Activated CD4-positive, alpha-beta T cell treated with anti-CD3 and anti-CD28 coated beads, Interleukin-2, amount 50 U/mL, for 24 hours (primary cell): ENCODE measurements around the gene LCP1.

ENCODE experiments used
- DNase-seq, 2 donors: peaks; one replicate each; pipeline ENCODE4 v3.0.0-alpha.2; 2020; ENCODE audit warnings: low read depth in 1 of 2, low spot score in 1 of 2

The LCP1 gene

GRCh38 chr13:46101484-46102254 is 80.3 kb downstream of the LCP1 start:
- DNase-seq: no peak

- DNase-seq: no peak
Observed at GRCh38 chr13:46101002-46101401, 81.0 kb downstream of the LCP1 start.

- no peak for DNase-seq
Observed at GRCh38 chr13:46100191-46100815, 81.7 kb downstream of the LCP1 start.

DNA sequence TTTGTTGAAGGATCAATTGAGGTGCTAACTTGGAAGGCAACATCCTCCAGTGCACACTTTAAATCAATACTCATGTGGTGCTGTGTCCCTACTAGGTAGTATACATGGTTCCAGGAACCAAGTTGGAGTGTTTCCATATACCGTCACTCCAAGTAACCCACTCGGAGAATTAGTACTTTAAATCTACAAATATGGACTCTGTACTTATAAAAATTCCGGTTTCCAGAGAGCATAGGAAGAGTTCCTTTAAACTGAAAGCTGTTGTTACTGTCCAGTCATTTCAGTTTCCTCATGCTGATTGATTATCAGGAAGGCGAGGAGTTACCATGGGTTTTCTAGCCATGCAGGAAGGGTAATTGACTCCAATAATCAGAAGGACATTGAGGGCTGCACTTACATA is 84.3 kb downstream of the LCP1 start:
- no peak for DNase-seq

GRCh38 chr13:46097015-46097414 is 85.0 kb downstream of the LCP1 start:
- no peak for DNase-seq

- no peak for DNase-seq
Observed at GRCh38 chr13:46094478-46094877, 87.5 kb downstream of the LCP1 start.

DNA sequence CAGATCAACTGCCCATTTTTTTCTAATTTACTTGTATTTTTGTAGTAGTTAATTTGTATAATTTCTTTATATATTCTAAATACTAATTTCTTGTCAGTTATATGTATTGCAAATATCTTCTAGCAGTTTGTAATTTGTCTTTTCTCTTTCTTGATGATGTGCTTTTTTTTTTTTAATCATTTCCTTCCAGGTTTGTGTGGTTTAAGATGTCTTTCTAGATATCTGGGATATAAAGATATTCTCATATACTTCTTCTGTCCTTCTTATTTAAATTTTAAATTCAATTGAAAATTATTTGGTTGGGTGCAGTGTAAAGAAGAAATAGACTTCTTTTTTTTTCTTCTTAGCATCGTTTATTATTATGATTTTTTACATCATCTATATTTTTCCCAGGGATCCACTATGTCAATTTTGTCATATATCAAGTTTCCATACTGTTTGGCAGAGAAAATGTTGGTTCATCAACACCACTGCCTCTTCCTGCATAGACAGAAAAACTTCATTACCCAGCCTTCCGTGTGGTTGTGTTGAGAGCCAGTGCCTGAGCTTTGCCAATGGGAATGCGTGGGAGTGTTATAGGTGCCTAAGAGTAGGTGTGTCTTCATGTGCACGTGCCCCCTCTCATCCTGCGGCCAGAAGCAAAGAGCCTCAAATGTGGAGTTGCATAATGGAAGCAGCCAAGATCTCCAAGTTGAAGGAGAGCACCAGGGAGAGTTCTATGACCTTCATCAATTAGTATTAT is 93.0 kb downstream of the LCP1 start:
- DNase-seq: no peak

DNA sequence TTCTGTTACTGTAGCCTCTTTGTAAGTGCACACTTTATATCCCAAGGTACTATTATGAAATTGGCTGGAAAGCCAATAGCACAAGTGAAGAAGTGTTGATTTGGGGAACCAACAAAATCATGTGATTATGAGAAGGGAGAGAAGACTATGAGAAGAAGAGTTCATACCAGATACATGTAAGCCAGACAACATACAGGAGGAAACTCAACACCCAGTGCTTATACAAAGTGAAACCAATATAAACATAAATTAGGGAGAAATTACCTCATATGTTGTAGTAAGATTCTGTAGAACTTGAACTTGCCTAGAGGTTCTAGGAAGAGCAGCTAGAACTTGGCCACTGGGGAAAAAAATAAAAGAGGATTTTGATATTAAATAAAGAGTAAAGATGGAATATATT is 94.5 kb downstream of the LCP1 start:
- no peak for DNase-seq

DNA sequence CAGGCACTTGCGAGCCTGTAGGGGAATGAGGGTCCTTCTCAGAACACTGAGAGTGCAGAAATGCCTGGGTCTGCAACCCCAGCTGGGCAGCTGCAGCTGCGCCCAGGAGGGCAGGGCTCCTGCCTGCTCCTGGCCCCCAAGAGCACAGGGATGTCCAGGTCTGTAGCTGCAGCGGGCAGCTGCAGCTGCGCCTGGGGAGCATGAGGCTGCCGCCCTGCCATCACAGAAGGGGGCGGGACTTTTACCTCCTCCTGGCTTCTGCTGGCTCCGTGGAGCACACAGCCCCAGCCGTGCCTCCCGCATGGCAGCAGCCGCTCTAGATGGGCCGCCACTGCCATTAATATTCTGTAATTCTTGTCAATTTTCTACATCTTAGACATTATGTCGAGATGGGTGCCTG is 95.0 kb downstream of the LCP1 start:
- DNase-seq: no peak

DNA sequence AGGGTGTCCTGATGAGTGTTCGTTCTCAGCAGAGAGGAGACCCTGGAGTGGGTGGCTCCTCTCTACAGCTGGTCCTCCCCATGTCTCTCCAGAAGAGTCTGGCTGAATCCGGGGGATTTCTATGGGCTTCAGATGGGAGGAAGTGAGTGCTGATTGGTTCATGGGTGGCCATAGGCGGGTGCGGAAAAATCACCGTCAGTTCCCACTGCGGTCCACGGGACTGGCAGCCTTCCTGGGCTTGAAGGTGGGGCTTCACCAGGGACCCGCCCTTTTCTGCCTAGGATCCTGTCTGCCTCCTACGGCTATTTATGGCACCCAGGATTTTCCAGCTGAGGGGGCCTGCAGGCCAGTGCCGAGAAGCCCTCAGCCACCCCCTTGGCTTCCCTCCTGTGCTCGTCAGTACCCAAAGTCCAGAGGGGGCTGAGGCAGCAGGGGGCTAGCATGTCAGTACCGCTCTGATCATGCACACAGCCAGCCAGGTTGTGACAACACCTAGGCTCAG is 95.5 kb downstream of the LCP1 start:
- DNase-seq: no peak

GRCh38 chr13:46085737-46086136 is 96.2 kb downstream of the LCP1 start:
- no peak for DNase-seq

- no peak for DNase-seq
Observed at GRCh38 chr13:46082324-46082723, 99.7 kb downstream of the LCP1 start.

- no peak for DNase-seq
Observed at GRCh38 chr13:46079770-46080169, 102.2 kb downstream of the LCP1 start.

DNA sequence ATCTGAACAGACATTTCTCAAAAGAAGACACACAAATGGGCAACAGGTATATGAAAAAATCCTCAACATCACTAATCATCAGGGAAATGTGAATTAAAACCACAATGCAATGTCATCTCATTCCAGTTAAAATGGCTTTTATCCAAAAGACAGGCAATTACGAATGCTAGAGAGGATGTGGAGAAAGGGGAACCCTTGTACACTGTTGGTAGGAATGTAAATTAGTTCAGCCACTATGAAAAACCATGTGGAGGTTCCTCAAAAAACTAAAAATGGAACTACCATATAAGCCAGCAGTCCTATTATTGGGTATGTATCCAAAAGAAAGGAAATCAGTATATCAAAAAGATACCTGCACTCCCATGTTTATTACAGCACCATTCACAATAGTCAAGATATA is 104.7 kb downstream of the LCP1 start:
- DNase-seq: no peak

DNA sequence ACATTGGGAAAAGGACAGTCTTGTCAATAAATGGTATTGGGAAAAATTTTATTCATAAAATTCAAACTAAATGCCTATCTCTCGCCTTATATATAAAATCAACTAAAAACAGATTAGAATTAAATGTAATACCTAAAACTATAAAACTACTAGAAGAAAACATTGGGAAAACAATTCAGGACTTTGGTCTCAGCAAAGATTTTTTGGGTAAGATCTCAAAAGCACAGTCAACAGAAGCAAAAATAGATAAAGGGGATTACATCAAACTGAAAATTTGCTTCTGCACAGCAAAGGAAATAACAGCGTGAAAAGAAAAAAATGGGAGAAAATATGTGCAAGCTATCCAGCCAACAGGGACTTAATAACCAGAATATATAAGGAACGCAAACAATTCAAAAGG is 105.2 kb downstream of the LCP1 start:
- no peak for DNase-seq
